D341Med (cell line): ENCODE measurements around the gene ZSWIM9.

Experiments used
- DNase-seq: peaks from one replicate; pipeline ENCODE4 v3.0.0; 2012; ENCODE audit warnings: low spot score

The ZSWIM9 gene

DNA sequence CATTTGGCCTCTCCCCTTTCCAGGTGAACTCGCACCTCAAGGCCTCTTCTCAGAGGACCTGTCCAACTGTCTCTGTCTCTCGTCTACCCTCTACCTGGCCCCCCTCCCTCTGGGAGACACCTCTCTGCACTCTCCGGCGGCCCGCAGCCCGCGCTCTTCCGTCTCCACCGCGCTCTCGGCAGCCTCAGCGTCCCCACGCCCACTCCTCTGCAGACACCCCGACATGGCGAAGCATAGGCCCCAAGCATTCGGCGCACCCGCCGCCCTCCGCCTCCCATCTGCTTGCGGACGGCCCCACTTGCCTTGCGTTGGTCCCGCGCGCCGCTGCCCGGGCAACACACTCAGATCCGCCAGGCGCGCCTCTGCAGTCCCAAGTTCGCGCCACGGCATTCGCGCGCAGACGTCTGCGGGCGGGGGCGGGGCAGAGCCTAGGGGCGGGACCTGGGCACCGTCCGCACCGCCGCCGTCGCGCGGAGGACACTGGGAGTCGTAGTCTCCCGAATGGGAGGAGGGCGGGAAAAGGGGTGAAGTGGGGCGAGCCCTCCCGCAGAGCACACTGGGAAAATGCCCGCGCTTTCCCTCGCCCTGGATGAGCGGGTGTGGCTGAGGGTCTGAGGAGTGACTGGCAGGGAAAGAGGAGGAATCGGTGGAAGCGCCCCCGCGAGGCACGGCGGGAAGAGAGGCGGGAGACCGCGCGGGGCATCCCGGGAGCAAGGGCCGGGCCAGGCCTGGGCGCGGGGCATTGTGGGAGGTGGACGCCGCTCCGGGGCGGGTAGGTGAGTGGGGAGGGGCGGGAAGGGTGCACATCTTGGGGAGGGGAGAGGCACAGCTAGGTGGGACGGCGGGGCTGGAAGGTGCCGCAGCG is at the start of gene ZSWIM9, which contains the start of gene LIG1:
Gene ZSWIM9, plus strand, starts transcription at position 742 of the 865 bp plus-strand sequence. CDS start 1,123 bp downstream, outside the sequence.
Gene LIG1, minus strand, starts transcription at position 406 of the 865 bp plus-strand sequence. CDS start 4,778 bp downstream, outside the sequence.
- DNase-seq, result peak; percentile 96

DNA sequence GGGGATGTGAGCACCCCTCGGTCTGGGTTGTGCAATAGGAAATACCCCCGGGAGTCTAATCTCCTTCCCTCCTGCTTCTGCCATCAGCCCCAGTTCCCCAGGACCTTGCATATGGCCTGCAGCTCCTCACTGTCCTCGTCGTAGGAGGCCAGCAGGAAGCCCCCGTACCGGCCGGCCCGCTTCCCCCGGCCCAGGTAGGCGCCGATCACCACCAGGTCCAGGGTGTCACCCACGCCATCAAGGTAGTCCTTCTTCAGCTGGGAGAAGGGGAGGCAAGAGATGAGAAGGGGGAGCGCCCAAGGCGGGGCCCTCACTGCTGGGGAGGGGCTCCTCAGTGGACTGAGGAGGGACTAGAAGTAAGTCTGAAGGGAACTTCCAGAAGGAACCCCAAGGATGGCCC is 49.4 kb upstream of the ZSWIM9 start:
- DNase-seq, result no peak

- DNase-seq, result no peak
Measured at GRCh38 chr19:48121909-48122371, 48.5 kb upstream of the ZSWIM9 start.

DNA sequence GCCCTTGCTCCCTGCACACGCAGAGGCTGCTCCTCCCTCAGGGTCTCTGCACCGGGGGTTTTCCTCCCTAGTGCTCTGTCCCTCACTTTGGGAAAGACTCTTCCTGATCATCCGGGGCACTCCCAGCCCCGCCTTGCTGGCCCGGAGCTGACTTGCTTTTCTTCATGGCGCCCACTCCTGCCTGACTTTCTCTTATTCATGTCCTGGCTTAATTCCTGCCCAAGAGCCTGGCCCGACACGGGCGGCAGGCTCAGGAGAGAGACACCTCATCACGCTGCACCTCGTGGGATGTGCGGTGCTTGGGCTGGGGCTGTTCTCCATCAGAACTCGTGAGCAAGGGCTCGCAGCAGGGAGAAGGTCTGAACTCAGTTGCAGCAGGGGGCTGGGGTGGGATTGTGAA is 48.1 kb upstream of the ZSWIM9 start:
- no peak for DNase-seq

DNA sequence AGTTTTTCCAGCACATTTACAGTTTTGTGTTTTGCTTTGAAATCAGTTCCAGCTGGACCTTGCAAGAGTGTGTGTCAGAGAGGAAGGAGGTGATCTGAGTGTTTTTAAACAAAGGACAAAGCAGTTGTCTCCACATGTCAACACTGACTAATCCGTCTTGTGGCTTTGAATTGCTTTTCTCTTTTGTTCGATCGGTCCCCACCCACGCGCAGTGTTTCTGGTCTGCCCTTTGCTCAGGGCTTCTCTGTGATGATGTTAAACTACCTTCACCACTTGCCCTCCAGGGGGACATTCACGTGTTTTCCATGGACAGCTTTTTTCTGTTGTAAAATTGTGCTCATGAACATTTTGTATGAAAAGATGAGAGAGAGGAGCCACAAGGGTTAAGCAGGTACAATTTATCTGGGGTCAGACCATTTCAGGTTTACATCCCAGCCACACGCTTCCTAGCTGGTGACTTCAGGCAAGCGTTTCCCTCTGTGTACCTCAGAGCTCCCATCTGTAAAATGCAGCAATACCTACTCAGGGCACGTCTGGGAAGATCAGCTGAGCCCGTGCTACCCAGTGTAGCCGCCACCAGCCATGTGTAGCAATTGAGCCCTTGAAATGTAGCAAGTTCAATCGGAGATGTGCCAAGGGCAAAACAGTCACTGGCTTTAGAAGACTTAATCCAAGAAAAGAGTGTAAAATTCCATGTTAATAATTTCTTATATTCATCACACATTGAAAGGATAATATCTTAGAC is 46.4 kb upstream of the ZSWIM9 start:
- DNase-seq, result no peak

DNA sequence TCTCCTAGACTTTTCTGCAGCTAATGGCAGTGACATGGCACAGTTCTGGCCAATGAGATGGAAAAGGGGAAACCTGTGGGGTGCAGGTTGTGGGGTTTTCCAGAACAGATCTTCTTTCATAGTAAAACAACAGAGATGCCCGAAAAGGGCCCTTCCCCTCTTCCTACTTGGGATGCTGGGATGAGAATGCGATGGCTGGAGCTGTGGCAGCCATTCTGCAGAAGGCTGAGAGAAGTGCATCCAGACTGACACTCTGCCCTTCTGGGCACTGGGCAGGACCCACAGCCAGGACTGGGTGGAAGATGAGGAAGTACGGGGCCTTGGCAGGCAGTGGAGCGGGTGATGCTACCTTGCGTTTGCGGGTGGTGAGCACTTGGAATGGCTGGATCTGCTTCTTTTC is 42.9 kb upstream of the ZSWIM9 start:
- no peak for DNase-seq

DNA sequence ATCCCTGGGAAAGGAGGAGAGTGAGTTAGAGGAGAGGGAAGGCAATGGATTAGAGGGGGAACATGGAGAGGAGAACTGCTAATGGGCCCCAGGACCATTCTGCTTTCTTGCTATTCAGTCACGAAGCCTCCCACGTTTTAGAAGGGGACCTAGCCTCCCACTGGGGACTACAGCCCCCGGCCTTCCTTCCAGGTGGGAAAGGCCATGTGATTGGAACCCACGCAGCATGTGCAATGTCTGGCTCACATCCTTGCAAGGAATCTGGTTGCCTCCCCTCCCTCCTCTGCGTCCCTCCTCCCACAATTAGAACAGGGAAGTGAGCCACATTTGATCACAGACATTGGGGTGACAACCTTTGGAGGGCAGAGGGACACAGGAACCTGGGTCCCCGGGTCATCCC is 37.4 kb upstream of the ZSWIM9 start:
- no peak for DNase-seq

- DNase-seq, result no peak
Measured at GRCh38 chr19:48135411-48135810, 35.1 kb upstream of the ZSWIM9 start.

DNA sequence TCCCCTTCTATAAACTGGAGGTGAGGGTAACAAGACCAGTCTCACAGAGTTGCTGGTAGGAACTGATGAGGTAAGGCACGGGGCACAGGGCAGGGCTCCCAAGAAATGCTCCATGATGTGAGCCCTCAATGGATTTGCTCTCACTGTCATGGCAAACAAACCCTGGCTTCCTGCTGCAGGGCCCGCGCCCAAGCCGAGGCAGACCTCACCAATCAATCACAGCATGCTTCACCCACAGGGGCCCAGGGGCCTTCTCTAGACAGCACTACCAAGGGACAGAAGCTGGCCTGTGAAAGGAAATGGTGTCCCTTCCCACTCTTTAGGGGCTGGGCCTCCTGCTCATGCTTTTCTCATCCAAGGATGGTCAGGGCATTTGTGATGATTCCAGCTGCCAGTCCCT is 33.9 kb upstream of the ZSWIM9 start:
- DNase-seq, result no peak

DNA sequence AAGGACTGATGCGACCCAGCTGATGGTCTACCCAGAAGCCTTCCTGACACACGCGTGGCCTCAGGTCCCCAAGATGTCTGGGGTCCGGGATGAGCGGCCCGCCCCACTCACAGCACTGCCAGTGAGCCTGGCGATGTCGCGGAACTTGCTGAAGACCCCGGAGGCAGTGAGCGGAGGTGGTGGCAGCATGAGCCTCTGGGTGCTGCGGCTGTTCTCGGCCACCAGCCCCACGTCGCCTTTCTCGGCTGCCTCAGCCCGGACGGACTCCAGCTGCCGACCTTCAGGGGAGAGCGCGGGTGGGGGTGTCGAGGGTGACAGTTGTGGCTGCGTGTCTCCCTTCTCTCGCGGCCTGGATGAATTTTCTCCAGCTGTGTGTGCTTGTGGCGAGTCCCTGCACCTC is 33.1 kb upstream of the ZSWIM9 start:
- no peak for DNase-seq

GRCh38 chr19:48139053-48139452 is 31.4 kb upstream of the ZSWIM9 start:
- no peak for DNase-seq

DNA sequence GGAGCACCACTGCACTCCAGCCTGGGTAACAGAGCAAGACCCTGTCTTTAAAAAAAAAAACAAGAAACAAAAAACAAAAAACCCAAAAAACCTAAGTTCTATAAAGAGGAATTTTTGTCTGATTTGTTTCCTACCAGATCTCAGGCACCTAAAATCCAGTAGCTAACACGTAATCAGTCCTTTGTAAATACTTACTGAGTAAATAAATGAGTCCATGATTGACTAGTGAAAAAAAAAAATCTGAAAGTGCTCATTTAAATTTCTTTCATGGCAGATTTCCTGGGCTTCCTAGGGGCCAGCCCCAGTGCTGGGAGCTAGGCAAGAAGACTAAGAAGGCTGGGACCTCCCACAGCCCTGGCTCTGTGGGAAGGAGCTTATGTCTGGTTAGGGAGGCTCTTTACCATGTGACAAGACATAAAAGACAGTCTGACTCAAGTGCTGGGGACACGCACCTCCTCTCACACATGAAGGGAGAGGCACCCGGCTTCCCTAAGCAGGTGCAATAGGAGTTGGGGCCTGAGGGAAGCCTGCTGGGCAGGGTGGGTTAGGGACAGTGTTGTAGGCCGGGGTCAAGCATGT is 22.8 kb upstream of the ZSWIM9 start:
- DNase-seq, result no peak

GRCh38 chr19:48148576-48148975 is 21.9 kb upstream of the ZSWIM9 start:
- no peak for DNase-seq

DNA sequence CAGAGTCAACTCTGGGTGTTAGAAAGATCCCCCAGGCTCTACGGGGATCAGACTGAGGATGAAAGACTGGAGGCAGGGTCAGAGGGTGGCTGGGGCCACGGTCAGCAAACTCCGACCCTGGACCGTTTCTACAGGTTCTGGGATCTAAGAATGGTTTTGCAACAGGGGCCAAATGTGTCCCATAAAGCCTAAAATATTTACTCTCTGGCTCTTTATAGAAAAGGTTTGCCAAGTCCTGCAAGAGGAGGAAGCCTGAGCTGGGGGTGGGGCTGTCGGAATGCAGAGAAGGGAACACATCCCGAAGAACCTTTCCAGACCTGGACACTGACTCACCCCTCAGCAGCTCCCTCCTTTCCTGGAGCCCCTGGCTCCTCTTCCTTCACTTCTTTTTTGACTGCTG is 21.1 kb upstream of the ZSWIM9 start:
- no peak for DNase-seq

- peak; percentile 71 for DNase-seq
Measured at GRCh38 chr19:48152551-48152950, 17.9 kb upstream of the ZSWIM9 start.

GRCh38 chr19:48154003-48154402 is 16.5 kb upstream of the ZSWIM9 start:
- DNase-seq, result no peak

DNA sequence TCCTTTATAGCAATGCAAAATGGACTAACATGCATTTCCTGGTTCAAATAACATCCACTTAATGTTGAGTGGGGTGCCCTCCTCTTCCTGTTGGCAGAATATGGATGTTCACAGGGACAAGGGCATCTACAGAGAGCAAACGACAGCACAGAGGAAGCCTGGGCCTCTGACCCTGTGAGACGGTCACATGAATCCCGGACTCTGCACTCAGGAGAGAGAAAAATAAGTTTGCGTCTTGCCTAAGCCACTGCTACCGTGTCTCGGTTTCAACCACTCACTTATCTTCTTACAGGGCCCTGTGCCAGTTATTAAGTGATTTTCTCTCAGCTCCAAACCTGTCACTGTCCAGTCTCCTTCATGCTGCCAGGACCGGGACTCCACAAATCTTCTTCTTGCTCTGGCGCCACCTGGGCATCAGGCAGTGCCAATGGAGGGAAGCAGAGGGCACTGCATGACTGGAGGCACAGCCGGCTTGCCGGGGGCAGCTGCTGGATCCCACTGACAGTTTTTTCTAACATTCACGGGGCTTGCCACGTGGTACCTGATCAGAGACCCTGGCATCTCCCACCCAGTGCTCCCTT is 12.2 kb upstream of the ZSWIM9 start:
- DNase-seq, result peak; percentile 63

DNA sequence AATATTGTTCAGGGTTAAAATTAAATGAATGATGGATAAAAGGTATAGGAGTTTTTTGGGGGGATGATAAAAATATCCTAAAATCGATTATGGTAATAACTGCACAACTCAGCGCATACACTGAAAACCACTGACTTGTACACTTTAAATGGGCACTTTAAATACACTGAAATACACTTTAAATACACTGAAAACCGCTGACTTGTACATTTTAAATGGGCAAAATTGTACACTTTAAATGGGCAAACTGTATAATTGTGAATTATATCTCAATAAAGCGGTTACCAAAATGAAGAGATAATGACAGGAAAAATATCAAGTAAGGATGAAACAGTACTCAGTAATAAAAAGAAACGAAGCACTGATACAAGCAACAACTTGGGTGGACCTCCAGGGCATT is 1.8 kb upstream of the ZSWIM9 start:
- no peak for DNase-seq

DNA sequence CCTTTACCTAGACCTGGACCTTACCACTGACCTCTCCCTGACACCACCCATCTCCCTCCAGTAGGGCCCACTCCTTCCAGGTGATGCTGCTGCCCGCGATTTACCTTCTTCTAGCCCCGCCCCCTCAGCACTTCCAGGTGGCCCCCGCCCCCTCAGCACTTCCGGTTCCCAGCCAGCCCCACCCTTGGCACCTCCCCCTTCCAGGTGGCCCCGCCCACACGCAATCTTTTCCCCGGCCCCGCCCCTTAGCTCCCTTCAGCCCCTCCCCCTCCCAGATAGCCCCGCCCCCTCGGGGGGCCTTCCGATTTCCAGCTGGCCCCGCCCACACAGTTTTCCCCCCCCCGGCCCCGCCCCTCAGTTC is 922 bp upstream of the ZSWIM9 start:
- peak; percentile 94 for DNase-seq

DNA sequence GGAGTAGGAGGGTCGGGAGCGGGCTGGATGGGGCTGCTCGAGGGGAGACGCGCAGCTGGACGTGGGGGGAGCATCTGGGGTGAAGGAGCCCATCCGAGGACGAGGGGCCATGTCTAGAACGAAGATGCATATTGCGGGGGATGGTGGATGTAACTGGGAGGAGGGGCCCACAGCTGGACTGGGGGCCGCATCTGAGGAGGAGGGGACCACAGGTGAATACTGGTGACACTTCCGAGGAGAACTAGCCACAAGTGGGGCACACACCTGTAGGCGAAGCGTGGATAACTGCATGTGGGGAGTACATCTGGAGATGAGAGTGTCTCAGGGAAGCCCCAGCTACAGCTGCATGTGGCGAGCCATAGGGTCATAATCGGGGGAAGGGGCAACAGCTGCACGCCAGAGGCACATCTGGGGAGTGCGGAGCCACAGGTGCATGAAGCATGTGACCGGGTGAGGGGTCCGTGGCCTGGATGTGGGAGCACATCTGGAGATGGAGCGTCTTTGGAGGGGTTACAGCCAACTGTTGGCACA is 402 bp downstream of the ZSWIM9 start:
- no peak for DNase-seq

DNA sequence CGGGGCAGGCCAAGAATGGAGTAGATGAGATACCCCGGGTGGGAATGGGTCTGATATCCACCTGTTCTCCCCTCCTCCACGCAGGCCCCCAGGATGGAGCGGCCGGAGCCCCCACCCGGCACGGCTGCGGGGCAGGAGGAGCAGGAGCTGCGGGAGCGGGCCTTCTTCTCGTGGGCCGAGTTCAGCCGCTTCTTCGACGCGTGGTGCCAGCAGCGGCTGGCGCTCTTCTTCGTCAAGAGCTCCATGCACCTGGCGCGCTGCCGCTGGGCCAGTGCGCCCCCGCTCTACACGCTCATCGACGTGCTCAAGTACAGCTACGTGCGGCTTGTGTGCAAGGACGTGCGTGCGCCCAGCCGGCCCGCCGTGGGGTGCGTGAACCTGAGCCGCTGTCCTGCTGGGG is 1.2 kb downstream of the ZSWIM9 start:
- DNase-seq, result no peak

DNA sequence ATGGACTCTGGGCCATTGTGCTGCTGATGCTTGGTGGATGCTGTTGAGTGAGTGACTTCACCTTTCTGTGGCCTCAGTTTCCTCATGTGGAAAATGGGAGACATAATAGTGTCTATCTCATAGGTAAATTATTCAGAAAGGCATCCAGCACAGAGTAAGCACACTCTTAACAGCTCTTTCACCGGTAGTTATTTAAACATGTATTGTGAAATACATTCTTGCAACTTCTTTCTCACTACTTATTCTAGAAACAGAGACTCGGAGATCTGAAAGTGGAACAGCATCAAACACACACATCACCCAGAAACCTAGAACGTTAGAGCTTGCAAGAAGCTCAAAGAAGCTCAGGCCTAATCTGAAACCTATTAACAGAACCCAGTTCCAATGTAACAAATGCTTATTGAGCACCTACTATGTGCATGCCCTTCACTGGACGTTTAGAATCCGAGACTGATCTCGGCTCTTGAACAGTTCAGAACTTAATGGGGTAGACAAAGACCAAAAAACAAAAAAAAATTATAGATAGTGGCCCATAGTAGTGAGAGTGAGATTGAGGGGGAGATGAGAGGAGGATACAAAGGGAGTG is 4.1 kb downstream of the ZSWIM9 start:
- no peak for DNase-seq
